DND-41 (cell line): Measurements from ENCODE around the gene TMEM232.
A peak's percentile ranks its signal among the peaks of the same experiment; 100 is the strongest.

Experiments
- ATAC-seq: fragments of 200-7000 bp; cut with Tn5 transposase; 3 replicates; pipeline ENCODE4 v1.9.1; 2021; ENCODE audit warnings: low read depth; ENCODE audit not compliant: insufficient read depth
- DNase-seq: peaks from one replicate; pipeline ENCODE4 v3.0.0-alpha.2; 2020
- H2AFZ ChIP-seq: 2 replicates; pipeline ENCODE4 v1.6.0; 2012; ENCODE audit warnings: low read depth, low read length
- H3K27ac ChIP-seq: 2 replicates; pipeline ENCODE4 v1.5.1; 2012; ENCODE audit warnings: low read length, inconsistent platforms
- H3K27me3 ChIP-seq: fragments of 200-600 bp; sonication (generic); 2 replicates; pipeline ENCODE4 v1.6.0; 2012; ENCODE audit warnings: low read length, mild to moderate bottlenecking, inconsistent platforms; ENCODE audit not compliant: insufficient read depth, poor library complexity
- H3K36me3 ChIP-seq: 2 replicates; pipeline ENCODE4 v1.5.1; 2012; ENCODE audit warnings: low read length, inconsistent platforms; ENCODE audit not compliant: insufficient read depth
- H3K4me1 ChIP-seq: 2 replicates; pipeline ENCODE4 v1.5.1; 2012; ENCODE audit warnings: mild to moderate bottlenecking, low read length; ENCODE audit not compliant: insufficient read depth
- H3K4me2 ChIP-seq: 2 replicates; pipeline ENCODE4 v1.6.0; 2012; ENCODE audit warnings: mild to moderate bottlenecking, moderate library complexity, low read length, inconsistent platforms; ENCODE audit not compliant: insufficient read depth
- H3K4me3 ChIP-seq, 2 experiments: fragments of 200-600 bp in 1 of 2; shearing (Covaris generic) in 1 of 2; 2 replicates each; pipeline ENCODE4 v1.5.1; 2012 to 2016; ENCODE audit warnings: inconsistent platforms in 2 of 2, low read length in 2 of 2, mild to moderate bottlenecking in 2 of 2, low read depth in 1 of 2, moderate library complexity in 1 of 2
- H3K79me2 ChIP-seq: 2 replicates; pipeline ENCODE4 v1.6.0; 2012; ENCODE audit warnings: low read length, inconsistent platforms; ENCODE audit not compliant: insufficient read depth
- H3K9ac ChIP-seq: 2 replicates; pipeline ENCODE4 v1.6.0; 2012; ENCODE audit warnings: low read depth, mild to moderate bottlenecking, inconsistent platforms, low read length, moderate library complexity
- H3K9me3 ChIP-seq: 2 replicates; pipeline ENCODE4 v1.5.1; 2012; ENCODE audit warnings: low read length, moderate library complexity, mild to moderate bottlenecking, inconsistent platforms; ENCODE audit not compliant: insufficient read depth, severe bottlenecking
- H4K20me1 ChIP-seq: 2 replicates; pipeline ENCODE4 v1.6.0; 2012; ENCODE audit warnings: low read length; ENCODE audit not compliant: insufficient read depth
- CTCF ChIP-seq: IDR thresholded peaks from 2 replicates; pipeline ENCODE4 v1.5.1; 2012; ENCODE audit warnings: borderline replicate concordance, low read length, moderate library complexity, mild to moderate bottlenecking; ENCODE audit not compliant: poor library complexity, severe bottlenecking; ENCODE audit errors: extremely low read depth
- EZH2 ChIP-seq: IDR thresholded peaks from 3 replicates; pipeline ENCODE4 v1.6.1; 2012; ENCODE audit warnings: borderline replicate concordance, low read depth, mild to moderate bottlenecking, moderate library complexity, low read length, inconsistent platforms; ENCODE audit not compliant: severe bottlenecking

TMEM232 gene

DNA sequence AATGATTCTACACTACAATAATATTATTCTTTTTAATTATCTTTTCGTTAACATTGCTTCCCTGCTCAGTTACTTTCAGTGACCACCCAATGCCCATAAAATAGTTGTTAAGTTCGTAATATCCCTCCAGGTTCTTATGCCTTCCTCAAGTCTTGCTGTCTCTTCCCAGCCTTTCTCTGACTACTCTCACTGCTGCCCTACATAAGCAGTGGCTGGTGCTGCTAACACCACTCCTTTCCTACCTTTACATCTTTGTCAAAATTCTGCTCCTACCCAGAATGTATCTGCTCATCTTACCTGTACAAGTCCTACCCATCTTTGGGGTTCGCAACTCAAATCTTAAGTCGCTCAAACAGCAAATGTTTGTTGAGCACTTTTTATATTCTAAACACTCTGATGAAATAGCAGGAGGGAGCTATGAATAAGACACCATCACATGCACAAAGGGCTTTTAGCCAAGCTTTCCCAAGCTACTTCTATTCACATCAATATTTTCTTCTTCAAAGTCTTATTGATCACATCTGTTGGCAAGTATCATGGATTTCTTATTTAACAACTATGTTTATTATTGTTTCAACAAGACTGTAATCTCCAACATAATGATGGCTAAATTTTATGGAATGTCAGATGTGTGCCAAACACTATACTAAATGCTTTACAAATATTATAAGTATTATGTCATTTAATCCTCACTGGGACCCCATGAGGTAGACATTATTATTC lies 41.8 kb upstream of the TMEM232 start:
- H3K27ac ChIP-seq = no peak overlapping the region
- ATAC-seq = no peak
- H3K79me2 ChIP-seq = no peaks in the 10 kb centered on the region
- no peaks in the 10 kb centered on the region for H3K9me3 ChIP-seq
- H3K9ac ChIP-seq = no peak overlapping the region
- H4K20me1 ChIP-seq = no peaks in the 10 kb centered on the region
- H3K4me2 ChIP-seq = no peak overlapping the region
- no peaks in the 10 kb centered on the region for H3K27me3 ChIP-seq
- no peak for DNase-seq
- no peaks in the 10 kb centered on the region for H3K4me1 ChIP-seq
- no peak overlapping the region for H3K4me3 ChIP-seq
- TF ChIP-seq EZH2 = no peak
- no peak for TF ChIP-seq CTCF
- H2AFZ ChIP-seq = no peak overlapping the region
- no peaks in the 10 kb centered on the region for H3K36me3 ChIP-seq

- no peak overlapping the region for H2AFZ ChIP-seq
- H3K4me1 ChIP-seq = no peaks in the 10 kb centered on the region
- no peak overlapping the region for H3K4me2 ChIP-seq
- H3K27me3 ChIP-seq = no peaks in the 10 kb centered on the region
- no peak overlapping the region for H3K27ac ChIP-seq
- H3K79me2 ChIP-seq = no peaks in the 10 kb centered on the region
- TF ChIP-seq CTCF (no peak), EZH2 (no peak)
- H3K4me3 ChIP-seq = no peak overlapping the region
- DNase-seq (no peak), ATAC-seq (no peak)
- no peaks in the 10 kb centered on the region for H4K20me1 ChIP-seq
- no peak overlapping the region for H3K9ac ChIP-seq
- H3K36me3 ChIP-seq = peaks cover 65% of the 10 kb centered on the region
- H3K9me3 ChIP-seq = no peaks in the 10 kb centered on the region
These were observed 33.7 kb upstream of the TMEM232 start for GRCh38 chr5:110760158-110760557.

DNA sequence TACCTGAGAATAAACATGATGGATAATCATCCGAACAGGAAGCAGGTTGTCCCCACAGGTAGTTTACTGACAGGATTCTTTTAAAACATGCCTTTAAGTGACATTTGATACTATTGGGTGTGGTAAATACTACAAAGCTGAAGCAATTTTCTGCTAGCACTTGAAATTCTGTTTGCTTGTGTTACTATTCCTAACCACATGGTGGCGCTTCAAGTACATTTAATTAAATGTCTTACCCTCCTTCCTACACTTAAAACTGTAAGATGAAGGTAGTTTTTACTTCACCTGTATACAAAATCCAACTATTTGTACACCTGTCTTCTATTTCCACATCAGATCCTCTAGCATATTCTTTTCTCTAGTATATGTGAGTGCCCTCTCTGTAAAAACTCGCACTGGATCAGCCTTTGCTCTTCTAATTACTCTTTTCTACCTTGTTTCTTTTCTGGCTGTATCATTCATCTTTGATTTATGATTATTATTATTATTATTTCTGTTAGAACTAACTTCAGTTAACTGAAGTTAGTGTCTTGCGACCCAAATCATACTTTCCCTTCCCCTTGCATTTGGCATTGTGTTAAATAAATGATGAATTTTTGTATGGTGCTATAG lies 30.8 kb upstream of the TMEM232 start:
- no peaks in the 10 kb centered on the region for H3K9me3 ChIP-seq
- H3K36me3 ChIP-seq = peaks cover 68% of the 10 kb centered on the region
- DNase-seq (peak; percentile 18), ATAC-seq (peak; percentile 63; the same call in 2 of the 3 replicates)
- H3K4me1 ChIP-seq = no peaks in the 10 kb centered on the region
- no peaks in the 10 kb centered on the region for H3K79me2 ChIP-seq
- H4K20me1 ChIP-seq = no peaks in the 10 kb centered on the region
- no peak overlapping the region for H3K9ac ChIP-seq
- H3K27ac ChIP-seq = no peak overlapping the region
- no peak overlapping the region for H3K4me3 ChIP-seq
- no peak overlapping the region for H3K4me2 ChIP-seq
- no peak overlapping the region for H2AFZ ChIP-seq
- TF ChIP-seq EZH2 (no peak), CTCF (peak; percentile 78)
- no peaks in the 10 kb centered on the region for H3K27me3 ChIP-seq
